Measurements from ENCODE around the gene REV3L.

The REV3L gene

DNA sequence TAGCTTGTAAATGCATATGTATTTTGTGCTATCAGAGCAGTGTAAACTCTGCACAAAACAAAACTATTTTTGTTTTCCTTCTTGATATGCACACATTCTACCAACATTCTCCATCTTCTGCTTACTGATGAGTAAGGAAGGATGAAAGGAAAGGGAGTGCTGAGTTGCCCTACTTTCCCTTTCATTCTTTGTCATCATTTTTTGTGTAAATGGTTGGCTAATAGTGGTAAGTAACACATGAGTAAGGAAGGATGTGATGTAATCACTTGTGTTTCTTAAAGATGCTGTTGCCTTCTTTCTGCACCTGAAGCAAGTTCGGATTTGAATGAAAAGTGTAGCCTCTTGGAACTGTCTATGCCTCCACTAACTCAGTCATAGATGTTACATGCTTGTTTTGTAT is 4.6 kb upstream of the REV3L start:
- no peaks in the 10 kb centered on the region for H3K27me3 ChIP-seq (ENCODE audit: low read length)
- no peak overlapping the region for H2AFZ ChIP-seq (ENCODE audit: low read depth, low read length, severe bottlenecking)
- peaks cover 62% of the 10 kb centered on the region for H3K79me2 ChIP-seq (ENCODE audit: insufficient read depth, low read length)
- H3K9me2 ChIP-seq (replicated peaks; ENCODE audit: insufficient read depth, low read length): no peaks in the 10 kb centered on the region
- H3F3A ChIP-seq (ENCODE audit: insufficient read depth): peaks cover 16% of the 10 kb centered on the region
- H3K27ac ChIP-seq (ENCODE audit: low read depth, low read length): no peak overlapping the region
- peaks cover 4% of the 10 kb centered on the region; the same call in 1 of the 2 replicates for H3K36me3 ChIP-seq (ENCODE audit: low read length)
- H3K9me3 ChIP-seq (ENCODE audit: insufficient read depth, low read length): no peaks in the 10 kb centered on the region
- H3K4me3 ChIP-seq (ENCODE audit: insufficient read depth, low read length, poor library complexity, severe bottlenecking): no peak overlapping the region
- TF ChIP-seq, protein P1, sequence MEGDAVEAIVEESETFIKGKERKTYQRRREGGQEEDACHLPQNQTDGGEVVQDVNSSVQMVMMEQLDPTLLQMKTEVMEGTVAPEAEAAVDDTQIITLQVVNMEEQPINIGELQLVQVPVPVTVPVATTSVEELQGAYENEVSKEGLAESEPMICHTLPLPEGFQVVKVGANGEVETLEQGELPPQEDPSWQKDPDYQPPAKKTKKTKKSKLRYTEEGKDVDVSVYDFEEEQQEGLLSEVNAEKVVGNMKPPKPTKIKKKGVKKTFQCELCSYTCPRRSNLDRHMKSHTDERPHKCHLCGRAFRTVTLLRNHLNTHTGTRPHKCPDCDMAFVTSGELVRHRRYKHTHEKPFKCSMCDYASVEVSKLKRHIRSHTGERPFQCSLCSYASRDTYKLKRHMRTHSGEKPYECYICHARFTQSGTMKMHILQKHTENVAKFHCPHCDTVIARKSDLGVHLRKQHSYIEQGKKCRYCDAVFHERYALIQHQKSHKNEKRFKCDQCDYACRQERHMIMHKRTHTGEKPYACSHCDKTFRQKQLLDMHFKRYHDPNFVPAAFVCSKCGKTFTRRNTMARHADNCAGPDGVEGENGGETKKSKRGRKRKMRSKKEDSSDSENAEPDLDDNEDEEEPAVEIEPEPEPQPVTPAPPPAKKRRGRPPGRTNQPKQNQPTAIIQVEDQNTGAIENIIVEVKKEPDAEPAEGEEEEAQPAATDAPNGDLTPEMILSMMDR (IDR thresholded peaks at IDR 0.05; ENCODE audit: insufficient read depth, low read length, poor library complexity, severe bottlenecking): no peak
- TF ChIP-seq EZH2phosphoT487 (conservative IDR thresholded peaks at IDR 0.05; ENCODE audit: low read length): no peak
- H4K20me1 ChIP-seq (ENCODE audit: low read depth, low read length): 0 out of 2 replicates have a peak, but pooled peaks cover 3% of the 10 kb centered on the region
- no peak overlapping the region for H3K9ac ChIP-seq (ENCODE audit: low read length)
- H3K4me2 ChIP-seq (ENCODE audit: low read depth, low read length, poor library complexity, severe bottlenecking): no peak overlapping the region

DNA sequence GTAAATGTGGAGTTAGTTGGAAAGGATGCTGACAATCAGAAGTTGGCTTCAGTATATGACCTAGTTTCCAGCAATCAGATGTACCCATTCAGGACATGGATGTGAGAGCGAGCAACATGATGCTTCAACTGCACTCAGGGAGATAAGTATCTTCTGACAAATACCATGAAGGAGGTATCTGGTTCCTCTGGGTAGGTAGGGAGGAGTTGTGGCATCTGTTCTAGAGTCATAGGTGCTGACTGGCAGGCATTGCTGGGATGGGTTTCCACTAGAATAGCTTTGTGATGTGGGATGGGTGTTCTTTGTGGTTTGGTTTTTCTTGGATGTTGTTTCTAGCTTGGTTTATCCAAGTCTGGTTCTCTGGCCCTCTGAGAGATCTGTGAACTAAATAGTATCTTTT is 3.9 kb upstream of the REV3L start:
- H4K20me1 ChIP-seq (ENCODE audit: low read depth, low read length): 0 out of 2 replicates have a peak, but pooled peaks cover 3% of the 10 kb centered on the region
- H3K36me3 ChIP-seq (ENCODE audit: low read length): peaks cover 4% of the 10 kb centered on the region; the same call in 1 of the 2 replicates
- H3K79me2 ChIP-seq (ENCODE audit: insufficient read depth, low read length): peaks cover 59% of the 10 kb centered on the region
- H3K4me2 ChIP-seq (ENCODE audit: low read depth, low read length, poor library complexity, severe bottlenecking): no peak overlapping the region
- H2AFZ ChIP-seq (ENCODE audit: low read depth, low read length, severe bottlenecking): no peak overlapping the region
- no peak overlapping the region for H3K4me3 ChIP-seq (ENCODE audit: insufficient read depth, low read length, poor library complexity, severe bottlenecking)
- no peaks in the 10 kb centered on the region for H3K9me2 ChIP-seq (replicated peaks; ENCODE audit: insufficient read depth, low read length)
- H3F3A ChIP-seq (ENCODE audit: insufficient read depth): peaks cover 16% of the 10 kb centered on the region
- TF ChIP-seq, protein P1 (IDR thresholded peaks at IDR 0.05; ENCODE audit: insufficient read depth, low read length, poor library complexity, severe bottlenecking): no peak
- TF ChIP-seq EZH2phosphoT487 (conservative IDR thresholded peaks at IDR 0.05; ENCODE audit: low read length): no peak
- no peaks in the 10 kb centered on the region for H3K27me3 ChIP-seq (ENCODE audit: low read length)
- H3K9me3 ChIP-seq (ENCODE audit: insufficient read depth, low read length): no peaks in the 10 kb centered on the region
- no peak overlapping the region for H3K27ac ChIP-seq (ENCODE audit: low read depth, low read length)
- no peak overlapping the region for H3K9ac ChIP-seq (ENCODE audit: low read length)

DNA sequence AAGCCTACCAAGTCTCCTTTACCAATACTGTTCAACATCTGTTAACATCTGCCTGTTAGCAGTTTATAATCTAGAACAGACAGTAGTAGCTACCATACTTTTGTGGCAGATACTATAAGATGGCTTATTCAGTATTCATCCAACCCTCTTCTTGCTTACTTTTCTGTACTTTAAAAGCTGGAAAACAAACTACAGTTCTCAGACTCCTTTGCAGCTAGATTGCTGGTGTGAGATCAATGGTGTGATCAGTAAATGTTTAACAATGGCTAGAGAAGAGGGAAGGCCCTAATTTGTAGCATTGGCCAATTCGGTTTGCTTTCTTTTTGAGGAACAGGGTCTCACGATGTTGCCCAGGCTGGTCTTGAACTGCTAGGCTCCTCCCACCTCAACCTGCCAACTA is 3.5 kb upstream of the REV3L start:
- no peaks in the 10 kb centered on the region for H3K27me3 ChIP-seq (ENCODE audit: low read length)
- no peaks in the 10 kb centered on the region for H3K9me2 ChIP-seq (replicated peaks; ENCODE audit: insufficient read depth, low read length)
- TF ChIP-seq, protein P1 (IDR thresholded peaks at IDR 0.05; ENCODE audit: insufficient read depth, low read length, poor library complexity, severe bottlenecking): no peak
- no peak for TF ChIP-seq EZH2phosphoT487 (conservative IDR thresholded peaks at IDR 0.05; ENCODE audit: low read length)
- H3K9me3 ChIP-seq (ENCODE audit: insufficient read depth, low read length): no peaks in the 10 kb centered on the region
- H3K9ac ChIP-seq (ENCODE audit: low read length): no peak overlapping the region
- 0 out of 2 replicates have a peak, but pooled peaks cover 3% of the 10 kb centered on the region for H4K20me1 ChIP-seq (ENCODE audit: low read depth, low read length)
- peaks cover 4% of the 10 kb centered on the region; the same call in 1 of the 2 replicates for H3K36me3 ChIP-seq (ENCODE audit: low read length)
- H2AFZ ChIP-seq (ENCODE audit: low read depth, low read length, severe bottlenecking): no peak overlapping the region
- H3F3A ChIP-seq (ENCODE audit: insufficient read depth): peaks cover 16% of the 10 kb centered on the region
- peaks cover 59% of the 10 kb centered on the region for H3K79me2 ChIP-seq (ENCODE audit: insufficient read depth, low read length)
- no peak overlapping the region for H3K27ac ChIP-seq (ENCODE audit: low read depth, low read length)
- no peak overlapping the region for H3K4me3 ChIP-seq (ENCODE audit: insufficient read depth, low read length, poor library complexity, severe bottlenecking)
- H3K4me2 ChIP-seq (ENCODE audit: low read depth, low read length, poor library complexity, severe bottlenecking): no peak overlapping the region

Data from SU-DHL-6 (cell line).